ENCODE measurements around the gene CFAP157.

The CFAP157 gene

DNA sequence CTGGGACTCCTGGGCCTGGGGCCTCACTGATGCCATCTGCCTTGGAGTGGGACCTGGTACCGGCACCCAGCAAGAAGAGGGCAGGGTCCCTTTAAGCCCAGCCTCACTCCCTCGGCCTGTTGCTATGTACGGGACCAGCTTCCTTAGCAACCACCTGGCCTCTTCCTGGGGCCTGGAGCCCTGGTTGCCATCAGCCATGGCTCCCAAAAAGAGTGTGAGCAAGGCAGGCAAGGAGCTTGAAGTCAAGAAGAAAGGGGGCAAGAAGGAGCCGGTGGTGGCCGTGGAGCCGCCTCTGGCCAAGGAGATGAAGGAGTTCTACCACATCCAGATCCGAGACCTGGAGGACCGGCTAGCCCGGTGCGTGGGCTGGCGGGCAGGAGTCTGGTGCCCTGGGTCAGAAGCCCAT, at the start of gene CFAP157:
CFAP157 (plus strand) TSS at position 153 of the 406 bp plus-strand sequence; CDS start at position 197, 44 bp downstream.
- peak; percentile 43 for DNase-seq

DNA sequence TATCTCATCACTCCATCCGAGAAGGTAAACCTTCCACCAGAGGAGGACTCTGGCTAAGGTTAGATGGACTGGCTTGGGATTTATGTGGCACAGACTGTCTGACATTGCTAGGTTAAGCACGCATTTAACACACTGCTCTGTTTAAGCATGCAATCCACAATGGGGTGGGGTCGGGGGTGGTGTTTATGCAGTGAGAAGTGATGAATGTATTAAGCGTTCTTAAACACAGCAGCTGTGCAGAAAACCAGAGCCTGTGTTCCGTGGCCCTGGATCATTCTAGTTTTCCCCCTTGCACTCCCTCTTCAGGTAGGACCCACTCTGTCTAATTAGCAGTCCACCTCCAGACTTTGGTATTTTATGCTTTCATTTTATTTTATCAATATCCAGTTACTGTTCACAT, 48.4 kb upstream of the CFAP157 start:
- DNase-seq = no peak

DNA sequence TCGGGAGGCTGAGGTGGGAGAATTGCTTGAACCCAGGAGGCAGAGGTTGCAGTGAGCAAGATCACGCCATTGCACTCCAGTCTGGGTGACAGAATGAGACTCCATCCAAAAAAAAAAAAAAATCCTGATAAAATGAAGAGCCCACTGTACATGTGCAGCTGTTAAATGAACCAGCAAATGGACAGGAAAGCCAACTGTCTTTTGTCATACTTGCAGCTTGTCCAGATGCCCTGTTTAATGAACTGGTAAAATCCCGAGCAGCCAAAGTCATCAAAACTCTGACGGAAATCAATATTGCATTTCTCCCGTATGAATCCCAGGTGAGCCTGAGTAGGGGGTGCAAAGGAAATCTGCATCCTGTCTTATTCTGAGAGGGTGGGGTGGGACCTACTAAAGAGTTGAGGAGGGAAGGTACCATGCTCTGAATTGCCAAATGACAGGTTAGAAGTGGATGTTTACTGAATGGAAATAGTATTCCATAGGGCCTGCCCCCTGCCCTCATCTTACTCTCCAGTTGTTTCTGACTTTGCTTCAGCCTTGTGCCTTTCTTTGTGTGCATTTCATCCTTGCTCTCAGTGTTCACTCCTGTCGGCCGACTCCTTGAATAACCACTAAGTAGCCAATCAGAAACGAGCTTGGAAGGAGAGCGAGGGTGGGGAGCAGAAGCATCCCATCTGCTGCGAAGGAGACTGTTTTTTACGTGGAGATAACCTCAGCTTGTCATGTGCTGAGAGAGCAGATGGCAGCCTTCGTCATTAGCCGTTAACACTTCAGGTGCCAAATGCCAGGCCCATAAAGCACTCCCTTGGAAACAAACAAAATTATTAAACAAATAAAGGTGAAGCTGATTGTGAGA, 45.7 kb upstream of the CFAP157 start:
- peak; percentile 80 for DNase-seq

DNA sequence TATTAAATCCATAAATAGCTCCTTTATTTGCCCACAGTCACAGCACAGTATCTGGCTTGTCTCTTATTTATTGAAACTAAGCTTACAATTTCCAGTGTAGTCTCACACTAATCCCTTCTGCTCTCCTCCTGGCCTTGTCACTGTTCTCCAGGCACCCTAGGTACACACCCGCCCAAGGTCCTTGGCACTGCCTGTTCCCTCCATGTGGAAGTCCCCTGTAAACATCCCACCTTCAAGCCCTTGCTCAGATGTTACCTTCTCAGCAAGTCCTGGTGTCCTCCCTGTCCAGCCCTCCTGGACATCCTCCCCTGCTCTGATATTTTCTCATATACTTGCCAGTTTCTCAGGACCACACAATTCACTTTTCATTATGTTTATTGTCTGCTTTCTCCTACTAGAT, 44.2 kb upstream of the CFAP157 start:
- DNase-seq = no peak

DNA sequence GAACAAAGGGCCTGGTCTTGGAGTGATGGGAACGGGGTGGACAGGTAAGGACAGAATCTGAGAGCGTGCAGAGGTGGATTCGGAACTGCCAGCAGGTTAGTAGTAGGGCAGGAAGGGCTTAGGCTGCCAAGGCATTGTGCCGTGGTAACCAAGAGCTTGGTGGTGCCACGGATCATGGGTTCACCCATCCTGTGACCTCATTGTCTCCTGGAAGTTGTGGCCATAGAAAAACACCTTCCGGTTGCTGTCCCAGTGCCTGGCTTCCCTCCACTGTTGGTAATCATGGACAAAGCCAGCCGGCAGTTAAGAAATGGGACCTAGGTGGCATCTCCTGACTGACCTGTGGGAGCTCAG, 42.5 kb upstream of the CFAP157 start:
- DNase-seq = no peak

DNA sequence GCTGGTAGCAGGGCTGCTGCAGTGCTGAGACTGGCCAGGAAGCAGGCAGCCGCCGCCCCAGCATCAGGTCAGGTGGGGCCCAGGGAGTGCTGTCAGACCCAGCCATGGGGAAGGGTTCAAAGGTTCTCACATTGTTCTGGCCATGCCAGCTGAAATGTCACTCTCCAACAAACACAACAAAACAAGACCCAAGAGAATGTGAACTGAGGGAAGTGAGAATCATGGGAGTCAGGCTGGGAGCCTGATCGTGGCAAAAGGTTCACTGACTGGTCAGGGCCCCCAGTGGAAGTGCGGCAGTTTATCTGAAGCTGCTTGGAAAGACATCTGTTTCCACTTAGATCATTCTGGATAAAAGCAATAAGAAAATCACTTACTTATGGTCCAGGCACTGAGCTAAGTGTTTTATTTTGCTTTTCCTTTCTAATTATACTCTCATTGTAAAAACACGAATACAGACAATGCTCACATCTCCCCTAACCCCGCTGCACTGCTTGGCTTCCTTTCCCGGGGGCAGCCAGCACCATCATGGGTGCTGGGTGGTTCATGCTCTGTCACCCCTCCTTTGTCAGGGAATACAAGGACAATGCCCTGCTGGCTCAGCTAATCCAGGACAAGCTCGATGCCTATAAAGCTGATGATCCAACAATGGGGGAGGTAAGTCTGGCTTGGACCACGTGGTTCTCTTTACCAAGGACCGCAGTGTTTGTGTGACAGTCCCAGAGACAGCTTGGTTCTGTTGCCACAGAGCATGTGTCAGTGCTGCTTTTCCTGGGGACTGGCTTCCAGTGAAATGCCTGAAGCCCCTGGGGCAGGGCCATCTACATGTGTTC, 41.9 kb upstream of the CFAP157 start:
- DNase-seq = peak; percentile 85

DNA sequence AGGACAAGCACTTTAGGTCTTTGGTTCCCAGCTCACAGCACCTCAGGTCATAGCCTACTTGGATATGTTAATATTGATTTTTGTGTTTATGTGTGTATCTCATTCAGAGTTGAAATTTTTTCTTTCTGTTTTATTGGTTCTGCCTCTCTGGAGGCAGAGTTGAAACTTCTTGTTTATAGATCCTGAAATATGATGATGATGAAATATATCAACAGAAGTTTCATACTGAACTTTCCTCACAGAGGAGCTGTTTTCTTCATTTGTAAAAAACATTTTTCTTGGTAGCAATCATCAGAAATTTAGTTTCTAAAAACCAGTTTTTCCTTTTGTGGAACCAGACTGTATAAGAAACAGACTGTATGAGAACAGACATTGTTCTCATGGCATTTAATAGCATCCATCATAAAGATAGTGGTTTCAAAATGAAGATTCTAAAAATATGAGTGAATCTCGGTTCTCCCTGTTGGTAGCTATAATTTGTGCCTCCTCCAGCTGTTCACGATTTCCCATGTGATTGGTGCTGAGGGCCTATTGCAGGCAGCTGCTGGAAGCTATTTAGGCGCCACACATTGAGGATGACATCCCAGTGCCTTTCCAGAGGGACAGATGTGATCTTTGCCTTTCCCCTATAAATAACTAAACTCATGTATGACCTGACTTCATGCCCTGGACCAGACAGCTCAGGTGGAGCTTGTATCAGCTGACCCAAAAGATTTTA, 39.5 kb upstream of the CFAP157 start:
- DNase-seq = no peak

DNA sequence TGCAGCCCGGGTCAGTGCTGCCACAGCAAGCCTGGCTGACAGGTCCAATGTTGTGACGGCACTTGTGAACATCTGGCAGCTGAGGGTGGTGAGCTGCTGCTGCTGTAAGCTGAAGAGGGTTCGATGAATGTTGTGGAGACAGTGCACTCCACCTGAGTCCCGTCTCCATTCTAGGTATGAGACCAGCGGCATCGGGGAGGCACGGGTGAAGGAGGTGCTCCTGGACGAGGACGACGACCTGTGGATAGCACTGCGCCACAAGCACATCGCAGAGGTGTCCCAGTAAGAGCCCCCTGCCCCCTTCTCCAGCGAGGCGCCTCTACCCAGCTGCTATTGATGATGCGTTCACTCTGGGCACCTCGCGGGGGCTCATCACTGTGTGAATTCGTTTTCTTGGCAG, 38.9 kb upstream of the CFAP157 start:
- DNase-seq = no peak

DNA sequence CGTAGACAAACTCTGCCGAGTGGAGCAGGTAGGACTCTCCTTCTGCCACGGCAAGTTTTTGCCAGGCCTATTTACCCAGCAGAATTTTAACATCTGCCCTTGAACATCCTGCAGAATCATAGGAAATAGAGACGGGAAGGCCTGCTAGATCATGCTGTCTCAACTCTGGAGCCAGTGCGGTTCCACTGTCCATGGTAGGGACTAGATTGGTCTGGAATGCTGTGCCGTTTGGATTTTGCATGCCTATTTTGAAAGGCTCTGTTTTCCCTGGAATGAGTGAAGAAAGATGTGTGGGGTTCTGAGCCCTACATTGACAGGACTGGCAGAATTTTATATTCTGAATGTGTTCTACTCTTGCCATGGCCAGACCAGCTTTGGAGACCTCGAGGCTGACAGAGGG, 33.6 kb upstream of the CFAP157 start:
- no peak for DNase-seq

DNA sequence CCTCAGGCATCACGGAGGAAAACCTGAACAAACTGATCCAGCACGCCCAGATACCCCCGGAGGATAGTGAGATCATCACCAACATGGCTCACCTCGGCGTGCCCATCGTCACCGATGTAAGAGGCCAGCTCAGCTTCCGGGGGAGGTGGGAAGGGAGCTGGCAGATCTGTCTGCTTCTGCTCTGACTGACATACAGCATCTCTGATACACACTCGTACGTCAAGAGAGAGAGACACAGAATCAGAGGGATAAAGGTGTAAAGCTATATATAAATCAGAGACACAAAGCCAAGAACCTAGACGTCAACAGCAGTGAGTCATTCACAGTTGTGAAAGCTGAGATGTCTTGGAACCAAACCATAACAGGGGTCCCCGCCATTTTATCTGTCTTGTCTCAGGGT, 30.1 kb upstream of the CFAP157 start:
- no peak for DNase-seq

DNA sequence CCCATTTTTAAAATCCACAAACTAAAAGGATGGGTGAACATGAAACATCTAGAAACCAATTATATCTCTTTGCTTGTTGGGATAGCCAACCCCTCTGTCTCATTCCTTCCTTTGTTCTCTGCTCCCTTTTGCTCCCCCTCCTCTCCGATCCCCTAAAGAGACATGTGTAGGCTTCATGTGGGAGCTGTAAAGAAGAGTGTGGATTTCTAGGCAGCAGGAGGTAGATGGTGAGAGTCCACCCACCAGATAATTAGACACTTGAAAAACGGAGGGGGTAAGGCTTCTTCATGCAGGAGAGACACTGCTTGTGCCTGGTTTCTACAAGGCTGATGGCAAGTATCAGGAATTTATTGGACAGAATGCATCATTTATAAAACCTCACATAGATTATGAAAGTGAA, 27.3 kb upstream of the CFAP157 start:
- no peak for DNase-seq

DNA sequence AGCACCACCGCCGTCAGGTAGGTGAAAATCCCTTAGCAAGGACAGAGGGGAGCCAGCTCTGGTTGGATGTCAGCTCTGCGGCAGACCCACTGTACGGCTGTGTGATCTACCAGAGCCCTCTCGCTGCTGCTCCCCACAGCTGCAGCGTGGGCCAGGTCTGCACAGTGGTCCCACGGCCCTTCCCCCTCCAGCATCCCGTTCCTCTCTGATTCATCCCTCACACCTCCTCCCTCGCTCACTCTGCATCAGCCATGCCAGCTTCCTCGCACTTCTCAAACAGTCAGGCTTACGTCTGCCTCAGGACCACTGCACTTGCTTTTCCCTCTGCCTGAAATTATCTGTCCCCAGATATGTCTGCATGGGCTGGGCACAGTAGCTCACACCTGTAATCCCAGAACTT, 26.6 kb upstream of the CFAP157 start:
- DNase-seq = no peak

DNA sequence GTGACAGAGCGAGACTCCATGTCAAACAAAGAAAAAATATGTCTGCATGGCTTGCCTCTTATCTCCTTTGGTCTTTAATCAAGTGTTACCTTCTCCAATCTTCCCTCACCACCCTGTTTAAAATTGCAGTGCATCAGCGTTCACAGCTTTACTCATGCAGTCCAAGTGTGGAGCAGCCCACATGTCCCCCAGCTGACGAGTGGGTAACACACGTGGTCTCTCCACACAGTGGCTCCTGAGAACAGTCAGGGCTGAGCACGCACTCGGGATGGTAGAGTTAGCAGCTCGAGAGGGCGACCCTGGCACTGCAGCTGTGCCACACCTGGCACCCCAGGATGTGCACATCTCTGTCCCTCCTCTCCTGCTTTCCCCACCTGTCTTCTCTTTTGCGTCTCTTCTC, 25.9 kb upstream of the CFAP157 start:
- no peak for DNase-seq

DNA sequence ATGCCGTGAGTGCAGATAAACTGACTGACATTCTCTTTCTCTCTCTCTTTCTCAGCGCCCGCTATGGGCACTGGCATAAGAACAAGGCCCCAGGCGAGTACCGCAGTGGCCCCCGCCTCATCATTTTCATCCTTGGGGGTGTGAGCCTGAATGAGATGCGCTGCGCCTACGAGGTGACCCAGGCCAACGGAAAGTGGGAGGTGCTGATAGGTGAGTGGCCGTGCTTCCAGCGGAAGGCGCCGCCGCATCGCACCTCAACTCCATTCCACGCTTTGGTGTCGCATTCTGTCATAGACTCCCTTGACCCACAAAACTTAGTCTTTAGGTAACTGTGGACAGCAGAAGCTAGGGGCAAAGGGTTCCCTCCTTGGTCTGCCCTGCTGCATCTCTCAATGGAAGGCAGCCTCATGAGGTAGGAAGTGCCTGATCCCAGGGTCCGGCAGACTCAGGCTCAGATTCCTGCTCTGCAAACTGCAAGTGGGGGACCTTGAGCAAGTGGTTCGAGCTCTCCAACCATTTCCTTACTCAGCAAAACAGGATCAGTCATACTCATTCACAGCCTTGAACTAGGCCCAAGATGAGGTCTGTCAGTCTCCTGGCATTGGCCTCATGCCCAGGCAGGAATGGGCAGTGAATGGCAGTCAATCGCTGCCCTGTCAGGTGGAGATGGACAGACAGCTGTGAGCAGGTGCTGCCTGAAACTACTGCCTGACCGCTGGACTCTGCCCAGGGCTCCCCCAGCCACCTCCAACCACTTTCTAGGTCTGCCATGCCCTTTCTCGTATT, 24.2 kb upstream of the CFAP157 start:
- no peak for DNase-seq

DNA sequence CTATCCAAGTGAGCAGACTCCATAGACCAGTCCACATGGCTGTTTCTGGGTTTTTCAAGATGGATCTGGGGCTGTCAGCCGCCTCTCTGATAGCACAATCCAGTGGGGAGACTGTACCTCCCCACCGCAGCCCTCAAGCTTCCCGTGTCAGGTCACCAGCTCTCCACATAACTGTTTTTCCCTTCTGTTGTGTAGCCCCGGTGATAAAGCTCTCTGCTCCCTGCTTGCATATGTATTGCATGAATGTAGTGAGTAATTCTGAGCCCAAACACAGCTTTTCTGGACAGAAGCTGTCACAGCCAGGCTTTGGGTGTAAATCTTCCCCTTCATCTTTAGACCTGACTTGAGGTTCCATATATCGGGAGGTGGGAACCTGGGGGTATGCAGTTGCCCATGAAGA, 23.1 kb upstream of the CFAP157 start:
- DNase-seq = no peak

DNA sequence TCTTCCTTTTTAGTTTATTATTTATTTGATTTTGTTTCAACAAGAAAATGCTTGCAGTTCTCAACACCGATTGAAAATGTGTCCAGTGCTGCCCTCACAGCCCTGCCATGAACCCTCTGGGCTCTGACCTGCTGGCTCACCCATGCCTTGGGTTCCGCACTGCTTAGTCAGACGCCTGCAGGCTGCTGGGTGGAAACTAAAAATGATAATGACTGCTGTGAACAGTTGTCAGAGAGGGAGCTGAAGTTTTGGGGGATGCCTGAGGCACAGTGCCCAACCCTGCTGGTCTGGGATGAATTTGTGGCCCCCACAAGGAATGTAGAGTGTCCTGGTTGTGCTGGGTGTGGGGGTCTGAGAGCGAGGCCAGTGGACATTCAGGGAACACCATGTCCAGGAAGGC, 22.2 kb upstream of the CFAP157 start:
- DNase-seq = no peak

DNA sequence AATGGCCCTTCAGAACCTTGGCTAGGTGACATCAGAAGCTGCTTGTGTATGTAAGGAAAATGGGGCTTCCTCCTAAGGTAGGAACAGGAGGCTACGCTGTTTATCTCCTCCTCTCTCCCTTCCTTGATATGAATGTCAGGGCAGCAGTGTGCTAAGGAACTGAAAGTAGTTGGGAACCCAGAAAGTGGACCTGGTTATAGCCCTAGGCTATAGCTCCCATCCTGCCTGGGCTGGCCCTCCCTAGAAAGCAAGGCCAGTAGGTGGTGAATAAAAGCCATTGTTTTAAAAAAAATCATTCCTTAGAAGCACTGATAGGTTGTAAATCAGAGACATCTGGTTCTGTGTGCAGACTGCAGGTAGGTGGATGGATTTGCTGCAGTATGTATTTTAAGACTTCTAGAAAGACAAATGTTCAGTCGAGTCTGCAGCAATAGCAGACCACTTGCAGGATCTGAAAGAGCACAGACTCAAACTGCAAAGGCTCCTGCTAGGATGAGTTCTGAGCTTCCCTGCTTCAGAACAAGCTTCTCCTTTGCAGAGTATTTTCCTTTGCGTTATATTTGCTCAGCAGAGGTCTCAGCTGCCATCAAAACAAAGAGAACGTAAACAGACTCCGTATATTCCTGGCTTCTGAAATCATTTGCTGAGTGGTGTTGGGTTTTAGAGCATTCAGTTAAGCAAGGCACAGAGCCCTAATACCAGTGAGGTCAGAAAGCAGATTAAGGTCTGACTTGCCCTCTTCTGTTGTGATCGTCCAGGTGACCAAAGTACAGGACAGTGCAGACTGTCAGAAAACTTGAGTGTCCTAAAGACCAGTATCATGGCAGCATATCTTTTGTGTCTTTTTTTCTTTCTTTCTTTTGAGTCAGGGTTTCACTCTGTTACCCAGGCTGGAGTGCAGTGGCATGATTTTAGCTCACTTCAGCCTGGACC, 20.1 kb upstream of the CFAP157 start:
- no peak for DNase-seq

DNA sequence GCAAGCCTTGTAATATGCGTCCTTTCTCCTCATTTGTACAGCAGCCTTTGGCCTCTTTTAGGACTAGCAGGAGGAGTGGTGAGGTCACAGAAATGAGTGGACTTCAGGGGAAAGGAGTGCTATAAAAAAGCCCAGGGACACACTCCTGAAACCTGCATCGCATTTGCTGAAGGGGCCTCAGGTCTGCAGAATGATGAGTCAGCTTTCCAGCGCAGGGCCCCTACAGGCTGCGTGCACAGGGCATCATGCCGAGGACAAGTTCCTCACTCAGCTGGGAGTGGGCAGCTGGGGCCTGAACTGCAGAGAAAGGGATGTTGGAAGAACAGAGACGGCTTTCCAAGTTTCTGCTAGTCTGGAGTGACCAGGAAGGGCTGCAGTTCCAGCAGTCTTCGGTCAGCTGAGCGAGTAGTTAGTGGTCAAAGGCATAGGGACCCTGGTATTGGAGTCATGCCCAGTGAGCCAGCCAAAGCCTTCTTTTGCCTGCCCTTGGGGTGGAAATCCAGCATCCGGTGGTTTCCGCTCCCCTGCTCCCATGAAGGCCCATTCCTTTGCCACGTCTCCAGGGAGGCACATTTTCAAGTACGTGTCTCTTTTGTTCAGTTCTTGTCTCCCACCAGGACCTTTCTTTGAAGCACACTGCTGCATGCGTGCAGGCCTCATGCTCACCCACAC, 17.3 kb upstream of the CFAP157 start:
- no peak for DNase-seq

DNA sequence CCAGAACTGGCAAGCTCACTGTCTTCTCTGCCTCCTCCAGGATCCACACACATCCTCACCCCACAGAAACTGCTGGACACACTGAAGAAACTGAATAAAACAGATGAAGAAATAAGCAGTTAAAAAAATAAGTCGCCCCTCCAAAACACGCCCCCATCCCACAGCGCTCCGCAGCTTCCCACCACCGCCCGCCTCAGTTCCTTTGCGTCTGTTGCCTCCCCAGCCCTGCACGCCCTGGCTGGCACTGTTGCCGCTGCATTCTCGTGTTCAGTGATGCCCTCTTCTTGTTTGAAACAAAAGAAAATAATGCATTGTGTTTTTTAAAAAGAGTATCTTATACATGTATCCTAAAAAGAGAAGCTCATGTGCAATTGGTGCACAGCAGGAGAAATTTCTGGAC, 16.1 kb upstream of the CFAP157 start:
- no peak for DNase-seq

DNA sequence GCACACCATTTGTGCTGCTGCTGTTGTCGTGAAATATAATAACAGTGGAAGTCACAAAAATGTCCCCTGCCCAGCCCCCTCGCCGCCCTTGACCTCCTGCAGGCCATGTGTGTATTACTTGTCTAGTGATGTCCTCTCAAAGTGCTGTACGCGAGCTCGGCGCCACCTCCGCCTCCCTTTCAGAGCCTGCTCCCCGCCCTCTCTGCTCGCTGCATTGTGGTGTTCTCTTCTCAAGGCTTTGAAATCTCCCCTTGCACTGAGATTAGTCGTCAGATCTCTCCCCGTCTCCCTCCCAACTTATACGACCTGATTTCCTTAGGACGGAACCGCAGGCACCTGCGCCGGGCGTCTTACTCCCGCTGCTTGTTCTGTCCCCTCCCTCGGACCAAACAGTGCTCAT, 14.7 kb upstream of the CFAP157 start:
- DNase-seq = no peak

DNA sequence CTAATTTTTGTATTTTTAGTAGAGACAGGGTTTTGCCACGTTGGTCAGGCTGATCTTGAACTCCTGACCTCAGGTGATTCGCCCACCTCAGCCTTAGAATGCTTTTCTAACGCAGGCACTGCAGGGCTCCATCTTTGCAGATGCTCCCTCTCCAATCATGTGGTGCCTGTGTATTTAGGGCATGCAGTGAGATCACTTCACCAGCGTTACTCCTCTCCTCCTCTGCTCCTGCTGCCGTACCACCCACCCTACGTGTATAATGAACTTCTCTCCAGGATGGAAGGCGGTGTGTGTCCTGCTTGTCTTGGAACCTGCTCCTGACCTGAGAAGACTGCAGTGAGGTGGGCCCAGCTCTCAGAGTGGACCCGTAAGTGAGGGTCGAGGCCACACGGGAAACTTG, 13.6 kb upstream of the CFAP157 start:
- no peak for DNase-seq

Measured in retina (tissue), 1 donor.